GM15510 (cell line): ENCODE results near the gene CDYL.

Source experiments
- POLR2A ChIP-seq: IDR thresholded peaks from 3 replicates; pipeline ENCODE4 v1.6.1; 2011; ENCODE audit warnings: borderline replicate concordance; ENCODE audit not compliant: insufficient read length; ENCODE audit errors: extremely low read depth

Gene CDYL

GRCh38 chr6:4861564-4861963 is 85.4 kb downstream of the CDYL start:
- no peak for TF ChIP-seq POLR2A

GRCh38 chr6:4864519-4864918 is 88.3 kb downstream of the CDYL start:
- no peak for TF ChIP-seq POLR2A

GRCh38 chr6:4870821-4871494 is 94.8 kb downstream of the CDYL start:
- no peak for TF ChIP-seq POLR2A

DNA sequence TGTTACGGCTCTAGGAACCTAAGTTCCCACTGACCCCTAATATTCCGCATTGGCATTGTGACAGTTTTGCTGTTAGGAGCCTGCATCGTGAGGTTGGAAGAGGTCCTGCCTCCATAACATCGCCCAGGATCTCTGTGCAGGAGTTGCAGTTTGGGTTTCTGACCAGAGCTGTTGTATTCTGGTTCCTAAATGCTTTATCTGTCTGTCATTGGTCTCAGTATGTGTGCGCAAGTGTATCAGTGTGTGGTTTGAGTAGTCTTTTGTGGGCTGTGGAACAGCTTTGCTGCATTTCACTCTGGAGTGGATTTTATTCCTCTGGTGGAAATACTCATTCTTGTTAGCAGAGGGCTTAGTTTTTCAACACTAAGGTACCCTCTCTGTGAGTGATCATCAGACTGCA is 95.6 kb downstream of the CDYL start:
- no peak for TF ChIP-seq POLR2A

- TF ChIP-seq POLR2A = no peak
These were observed 96.6 kb downstream of the CDYL start for GRCh38 chr6:4872841-4873240.

DNA sequence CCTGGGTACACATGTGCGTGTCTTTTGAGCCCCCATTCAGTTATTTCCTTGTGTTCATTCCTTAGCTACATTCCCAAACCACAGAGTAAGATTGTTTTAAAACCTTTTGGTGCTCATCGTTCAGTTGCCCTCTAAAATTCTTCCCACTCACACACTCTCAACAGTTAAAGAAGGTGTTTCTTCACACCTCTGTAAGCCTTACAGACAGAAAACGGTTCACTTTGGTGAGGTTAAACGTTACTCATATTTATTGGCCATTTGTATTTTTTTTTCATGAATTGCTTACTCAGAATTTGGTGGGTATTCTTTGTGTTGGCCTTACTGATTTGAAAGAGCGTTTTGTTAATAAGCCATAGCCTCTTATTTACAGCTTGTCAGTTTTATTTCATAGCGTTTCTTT is 97.7 kb downstream of the CDYL start:
- TF ChIP-seq POLR2A = no peak

DNA sequence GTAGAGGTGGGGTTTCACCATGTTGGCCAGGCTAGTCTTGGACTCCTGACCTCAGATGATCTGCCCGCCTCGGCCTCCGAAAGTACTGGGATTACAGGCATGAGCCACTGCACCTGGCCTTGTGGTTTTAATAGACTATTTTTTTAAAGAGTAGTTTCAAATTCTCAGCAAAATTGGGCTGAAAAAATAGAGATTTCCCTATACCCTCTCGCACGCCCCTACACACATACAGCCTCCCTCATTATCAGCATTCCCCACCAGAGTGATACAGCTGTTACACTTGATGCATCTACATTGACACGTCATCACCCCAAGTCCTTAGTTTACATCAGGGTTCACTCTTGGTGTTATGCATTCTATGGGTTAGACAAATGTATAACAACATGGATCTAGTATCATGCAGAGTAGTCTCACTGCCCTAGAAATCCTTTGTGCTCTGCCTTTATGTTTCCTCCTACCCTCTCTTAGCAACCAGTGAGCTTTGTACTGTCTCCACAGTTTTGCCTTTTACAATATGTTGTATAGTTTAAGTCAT is 103.6 kb downstream of the CDYL start:
- no peak for TF ChIP-seq POLR2A

DNA sequence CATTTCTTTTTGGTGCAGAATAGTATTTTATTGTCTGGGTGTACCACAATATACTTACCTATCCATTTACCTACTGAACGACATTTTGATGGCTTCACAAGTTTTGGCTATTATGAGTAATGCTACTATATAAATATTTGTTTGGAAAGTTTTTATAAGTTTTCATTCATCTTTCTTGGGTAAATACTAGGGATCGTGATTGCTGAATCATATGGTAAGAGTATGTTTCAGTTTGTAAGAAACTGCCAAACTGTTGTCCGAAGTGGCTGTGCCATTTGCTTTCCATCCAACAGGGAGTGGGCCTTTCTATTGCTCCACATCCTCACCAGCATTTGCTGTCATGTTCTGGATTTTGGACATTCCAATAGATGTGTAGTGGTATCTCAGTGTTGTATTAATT is 104.2 kb downstream of the CDYL start:
- TF ChIP-seq POLR2A = no peak

- no peak for TF ChIP-seq POLR2A
These were observed 107.1 kb downstream of the CDYL start for GRCh38 chr6:4883298-4883697.

GRCh38 chr6:4884646-4885340 is 108.6 kb downstream of the CDYL start:
- TF ChIP-seq POLR2A = no peak

DNA sequence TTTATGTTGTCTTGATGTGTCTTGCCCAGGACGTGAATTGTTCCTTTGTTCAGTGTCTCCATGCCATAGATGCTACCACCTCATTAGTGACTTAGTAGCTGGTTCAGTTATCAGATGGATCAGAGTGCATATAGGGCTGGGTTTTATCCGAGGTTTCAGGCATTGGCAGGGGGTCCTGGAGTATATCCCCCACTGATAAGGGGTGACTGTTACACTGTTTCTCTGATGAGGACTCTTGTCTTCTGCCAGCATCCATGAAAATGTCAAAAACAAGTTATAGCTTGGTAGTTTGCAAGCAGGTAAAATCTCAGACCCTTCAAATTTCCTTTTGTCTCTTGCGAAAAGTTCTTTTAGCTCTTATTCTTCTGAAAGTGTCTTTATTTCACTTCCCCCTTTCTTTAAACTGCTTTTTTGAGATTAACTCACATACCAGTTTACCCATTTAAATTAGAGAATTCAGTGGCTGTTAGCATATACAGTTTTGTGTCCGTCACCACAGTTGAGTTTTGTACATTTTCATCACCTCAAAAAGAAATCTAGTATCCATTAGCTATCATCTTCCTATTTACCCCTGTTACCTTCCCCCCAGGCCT is 109.2 kb downstream of the CDYL start:
- no peak for TF ChIP-seq POLR2A

DNA sequence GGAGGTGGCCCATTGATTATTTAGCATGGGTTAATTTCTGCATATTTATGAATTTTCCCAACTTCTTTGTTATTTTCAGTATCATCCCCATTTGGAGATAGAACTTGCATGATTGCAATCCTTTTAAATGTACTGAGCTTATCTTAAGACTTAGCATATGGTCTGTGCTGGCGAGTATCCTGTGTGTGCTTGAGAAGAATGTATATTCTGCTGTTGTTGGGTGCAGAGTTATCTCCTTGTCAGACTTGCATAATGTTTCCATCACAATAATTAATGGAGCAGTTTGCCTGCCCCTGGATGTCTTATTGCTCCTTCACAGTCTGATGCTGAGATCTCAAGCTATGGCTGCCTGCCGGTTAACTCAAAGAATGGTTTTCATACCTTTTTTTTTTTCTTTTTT is 112.6 kb downstream of the CDYL start:
- TF ChIP-seq POLR2A = no peak

DNA sequence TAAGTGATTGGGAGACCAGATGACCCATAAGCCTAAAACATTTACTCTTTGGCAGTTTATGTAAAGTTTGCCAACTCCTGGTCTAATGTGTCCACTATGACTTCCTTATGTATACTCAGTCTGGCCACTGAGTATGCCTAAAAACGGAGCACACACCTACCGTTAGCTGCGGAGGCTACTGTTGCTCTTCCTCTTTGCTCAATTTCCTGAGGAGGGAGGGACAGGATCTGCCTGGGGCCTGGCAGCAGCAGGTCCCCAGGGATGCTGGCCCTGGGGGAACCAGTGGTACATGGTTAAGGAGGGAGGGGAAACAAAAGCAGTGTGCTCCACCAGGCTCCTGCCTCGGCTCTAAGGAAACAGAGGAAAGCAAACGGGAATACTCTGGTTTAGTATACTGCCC is 113.5 kb downstream of the CDYL start:
- no peak for TF ChIP-seq POLR2A

DNA sequence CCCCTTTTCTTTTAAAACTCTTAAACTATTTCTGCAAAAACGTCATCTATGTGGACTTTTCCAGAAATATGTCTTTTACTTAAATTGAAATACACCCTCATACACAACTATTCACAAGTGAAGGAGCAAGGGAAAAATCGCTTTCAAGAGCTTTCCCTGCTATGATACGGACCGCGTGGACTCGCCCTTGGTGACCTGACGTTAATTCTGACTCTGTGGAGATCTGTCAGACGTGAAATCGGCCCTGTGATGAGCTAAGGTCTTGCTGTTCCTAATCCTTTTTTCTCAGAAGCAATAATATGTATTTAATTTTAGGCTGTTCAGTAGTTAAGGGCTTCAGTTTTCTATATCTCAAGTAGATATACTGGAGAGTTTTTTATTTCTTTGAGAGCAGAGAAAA is 114.0 kb downstream of the CDYL start:
- no peak for TF ChIP-seq POLR2A

DNA sequence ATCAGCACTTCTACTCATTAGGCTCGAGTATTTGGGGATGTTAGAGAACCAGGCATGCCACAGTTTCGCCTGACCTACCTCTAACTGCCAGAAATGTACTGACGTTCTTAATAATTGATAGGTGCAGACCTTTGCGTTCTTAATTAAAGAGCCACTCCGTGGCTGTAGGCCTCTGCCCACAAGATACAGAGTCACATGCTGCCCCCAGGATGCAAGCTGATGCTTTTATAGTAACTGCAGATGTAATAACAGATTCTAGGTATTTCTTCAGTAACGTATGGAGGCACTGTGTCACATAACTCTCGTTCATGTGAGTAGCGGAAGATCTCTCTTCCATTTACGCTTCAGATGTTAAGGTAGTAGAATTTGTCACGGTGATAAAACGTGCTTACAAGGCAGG is 114.4 kb downstream of the CDYL start:
- TF ChIP-seq POLR2A = no peak

- no peak for TF ChIP-seq POLR2A
These were observed 114.9 kb downstream of the CDYL start for GRCh38 chr6:4891141-4891540.
